ENCODE measurements around the gene KRTAP2-2. TPM values are rescaled to one million over a fixed set of nuclear protein-coding genes. Genes with fewer than 3 reads are reported as not detected.
"Not testable (repeated sequence)": the region's sequence is repeated elsewhere in the genome, so short reads cannot be mapped to it uniquely, and the experiment has no call there.

The KRTAP2-2 gene
- total RNA-seq, 1 experiment from 2014 or later: not detected

DNA sequence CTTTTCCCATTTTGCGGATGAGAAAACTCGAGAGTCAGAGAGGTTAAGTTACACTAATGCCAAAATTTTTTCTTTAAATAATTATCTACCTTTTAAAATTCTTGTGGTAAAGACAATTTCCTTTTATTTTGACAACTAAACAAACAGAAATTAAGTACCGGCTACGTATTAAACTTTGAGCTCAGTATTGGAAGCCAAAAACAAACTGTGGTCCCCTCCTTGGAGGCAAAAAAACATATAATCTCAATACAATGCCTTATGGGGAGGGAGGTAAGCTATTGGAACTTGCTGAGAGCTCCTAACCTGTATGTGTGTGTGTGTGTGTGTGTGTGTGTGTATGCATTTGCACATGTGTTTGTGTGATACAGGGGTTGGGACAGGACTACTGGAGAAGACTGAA, 8.4 kb upstream of the KRTAP2-2 start:
- CTCF ChIA-PET: no interaction called here
- no peaks in the 10 kb centered on the region for H3K4me1 ChIP-seq (ENCODE audit: insufficient read depth, low read length, poor library complexity, severe bottlenecking)
- no TSS peak for BruUV-seq (replicated peaks)
- intact Hi-C loops (cut with micrococcal nuclease; ENCODE audit: unreplicated experiment): no loop called here
- POLR2A ChIA-PET (ENCODE audit: low non-redundant PET): no interaction called here
- no peak for DNase-seq (ENCODE audit: low spot score)
- no peaks in the 10 kb centered on the region for H3K27me3 ChIP-seq (replicated peaks; ENCODE audit: insufficient read depth, low read depth, low read length, poor library complexity)
- no peak overlapping the region for H3K4me3 ChIP-seq (ENCODE audit: low read depth, low read length, poor library complexity, severe bottlenecking)
- H3K36me3 ChIP-seq (ENCODE audit: insufficient read depth, low read length, poor library complexity, severe bottlenecking): no peaks in the 10 kb centered on the region
- TF ChIP-seq EZH2 (IDR thresholded peaks at IDR 0.05; ENCODE audit: borderline replicate concordance, low read depth, low read length, poor library complexity, severe bottlenecking): no peak
- TF ChIP-seq, protein P1, sequence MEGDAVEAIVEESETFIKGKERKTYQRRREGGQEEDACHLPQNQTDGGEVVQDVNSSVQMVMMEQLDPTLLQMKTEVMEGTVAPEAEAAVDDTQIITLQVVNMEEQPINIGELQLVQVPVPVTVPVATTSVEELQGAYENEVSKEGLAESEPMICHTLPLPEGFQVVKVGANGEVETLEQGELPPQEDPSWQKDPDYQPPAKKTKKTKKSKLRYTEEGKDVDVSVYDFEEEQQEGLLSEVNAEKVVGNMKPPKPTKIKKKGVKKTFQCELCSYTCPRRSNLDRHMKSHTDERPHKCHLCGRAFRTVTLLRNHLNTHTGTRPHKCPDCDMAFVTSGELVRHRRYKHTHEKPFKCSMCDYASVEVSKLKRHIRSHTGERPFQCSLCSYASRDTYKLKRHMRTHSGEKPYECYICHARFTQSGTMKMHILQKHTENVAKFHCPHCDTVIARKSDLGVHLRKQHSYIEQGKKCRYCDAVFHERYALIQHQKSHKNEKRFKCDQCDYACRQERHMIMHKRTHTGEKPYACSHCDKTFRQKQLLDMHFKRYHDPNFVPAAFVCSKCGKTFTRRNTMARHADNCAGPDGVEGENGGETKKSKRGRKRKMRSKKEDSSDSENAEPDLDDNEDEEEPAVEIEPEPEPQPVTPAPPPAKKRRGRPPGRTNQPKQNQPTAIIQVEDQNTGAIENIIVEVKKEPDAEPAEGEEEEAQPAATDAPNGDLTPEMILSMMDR (conservative IDR thresholded peaks at IDR 0.05; ENCODE audit: low read depth, low read length): no peak
- H3K9me3 ChIP-seq (ENCODE audit: low read depth, low read length, poor library complexity, severe bottlenecking): no peaks in the 10 kb centered on the region
- H3K27ac ChIP-seq (ENCODE audit: low read depth, low read length, poor library complexity, severe bottlenecking): no peak overlapping the region

DNA sequence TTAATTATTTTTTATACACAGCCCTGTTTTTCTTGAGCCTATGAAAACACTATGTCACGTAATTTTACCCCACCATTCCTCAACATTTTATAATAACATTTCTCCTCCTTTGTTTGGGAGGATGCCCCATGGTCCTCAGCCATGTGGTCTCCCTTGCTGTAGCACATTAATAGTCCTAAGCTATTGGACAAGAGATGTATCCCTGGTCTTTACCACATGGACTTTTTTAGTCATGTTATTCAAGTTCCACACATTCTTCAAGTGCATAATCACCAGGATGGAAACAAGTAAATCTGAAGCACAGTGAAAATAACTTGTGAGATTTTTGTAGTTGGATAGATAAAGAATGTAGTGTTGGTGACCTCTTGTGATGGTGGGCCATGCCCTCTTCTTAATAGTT, 6.9 kb upstream of the KRTAP2-2 start:
- Histone ChIP-seq H3K9me3 (ENCODE audit: low read depth, low read length, poor library complexity, severe bottlenecking) (no peaks in the 10 kb centered on the region), H3K4me3 (ENCODE audit: low read depth, low read length, poor library complexity, severe bottlenecking) (no peak overlapping the region), H3K36me3 (ENCODE audit: insufficient read depth, low read length, poor library complexity, severe bottlenecking) (no peaks in the 10 kb centered on the region), H3K27ac (ENCODE audit: low read depth, low read length, poor library complexity, severe bottlenecking) (no peak overlapping the region), H3K4me1 (ENCODE audit: insufficient read depth, low read length, poor library complexity, severe bottlenecking) (no peaks in the 10 kb centered on the region), H3K27me3 (replicated peaks; ENCODE audit: insufficient read depth, low read depth, low read length, poor library complexity) (no peaks in the 10 kb centered on the region)
- intact Hi-C loops (cut with micrococcal nuclease; ENCODE audit: unreplicated experiment): no loop called here
- POLR2A ChIA-PET (ENCODE audit: low non-redundant PET): no interaction called here
- DNase-seq (ENCODE audit: low spot score): no peak
- CTCF ChIA-PET: no interaction called here
- no peak for TF ChIP-seq EZH2 (IDR thresholded peaks at IDR 0.05; ENCODE audit: borderline replicate concordance, low read depth, low read length, poor library complexity, severe bottlenecking)
- TF ChIP-seq, protein P1 (conservative IDR thresholded peaks at IDR 0.05; ENCODE audit: low read depth, low read length): no peak
- BruUV-seq (replicated peaks): no TSS peak

DNA sequence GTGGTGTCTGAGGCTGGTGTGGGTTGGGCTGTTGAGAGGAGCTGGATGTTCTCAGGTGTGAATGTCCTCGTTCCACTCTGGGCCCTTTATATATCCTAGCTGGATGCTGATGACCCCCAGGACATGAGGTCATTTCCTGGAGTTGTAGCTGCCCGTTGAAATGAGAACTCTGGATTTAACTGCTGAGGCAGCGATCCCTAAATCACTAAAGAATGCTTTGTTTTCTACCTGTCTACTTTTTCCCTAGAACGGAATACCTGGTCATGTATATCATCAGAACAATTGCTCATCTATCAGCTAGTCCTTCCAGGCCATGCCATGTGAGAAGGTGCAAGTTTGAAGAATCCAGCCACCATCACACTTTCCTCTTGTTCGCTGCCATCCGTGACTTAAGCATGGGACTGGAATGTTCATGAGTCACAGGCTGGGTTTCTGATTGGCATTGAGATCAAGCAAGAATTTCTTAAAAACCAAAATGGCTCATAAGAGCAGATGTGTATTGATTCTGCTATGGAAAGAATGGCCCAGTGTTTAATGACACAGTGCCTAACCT, 5.1 kb upstream of the KRTAP2-2 start, which contains the start of gene KRTAP2-3:
Gene KRTAP2-3, minus strand, starts transcription at position 63 of the 553 bp plus-strand sequence. CDS start 64 bp downstream, outside the sequence.
- Histone ChIP-seq H3K27me3 (replicated peaks; ENCODE audit: insufficient read depth, low read depth, low read length, poor library complexity) (no peaks in the 10 kb centered on the region), H3K4me3 (ENCODE audit: low read depth, low read length, poor library complexity, severe bottlenecking) (no peak within 1 kb of the TSS), H3K27ac (ENCODE audit: low read depth, low read length, poor library complexity, severe bottlenecking) (no peak within 1 kb of the TSS), H3K36me3 (ENCODE audit: insufficient read depth, low read length, poor library complexity, severe bottlenecking) (no peaks in the 10 kb centered on the region), H3K9me3 (ENCODE audit: low read depth, low read length, poor library complexity, severe bottlenecking) (no peaks in the 10 kb centered on the region), H3K4me1 (ENCODE audit: insufficient read depth, low read length, poor library complexity, severe bottlenecking) (no peaks in the 10 kb centered on the region)
- DNase-seq (ENCODE audit: low spot score): no peak
- ChIA-PET POLR2A (ENCODE audit: low non-redundant PET) (no interaction called here), CTCF (no interaction called here)
- no TSS peak for BruUV-seq (replicated peaks)
- intact Hi-C loops (cut with micrococcal nuclease; ENCODE audit: unreplicated experiment): no loop called here
- TF ChIP-seq, protein P1 (conservative IDR thresholded peaks at IDR 0.05; ENCODE audit: low read depth, low read length): no peak
- TF ChIP-seq EZH2 (IDR thresholded peaks at IDR 0.05; ENCODE audit: borderline replicate concordance, low read depth, low read length, poor library complexity, severe bottlenecking): no peak

DNA sequence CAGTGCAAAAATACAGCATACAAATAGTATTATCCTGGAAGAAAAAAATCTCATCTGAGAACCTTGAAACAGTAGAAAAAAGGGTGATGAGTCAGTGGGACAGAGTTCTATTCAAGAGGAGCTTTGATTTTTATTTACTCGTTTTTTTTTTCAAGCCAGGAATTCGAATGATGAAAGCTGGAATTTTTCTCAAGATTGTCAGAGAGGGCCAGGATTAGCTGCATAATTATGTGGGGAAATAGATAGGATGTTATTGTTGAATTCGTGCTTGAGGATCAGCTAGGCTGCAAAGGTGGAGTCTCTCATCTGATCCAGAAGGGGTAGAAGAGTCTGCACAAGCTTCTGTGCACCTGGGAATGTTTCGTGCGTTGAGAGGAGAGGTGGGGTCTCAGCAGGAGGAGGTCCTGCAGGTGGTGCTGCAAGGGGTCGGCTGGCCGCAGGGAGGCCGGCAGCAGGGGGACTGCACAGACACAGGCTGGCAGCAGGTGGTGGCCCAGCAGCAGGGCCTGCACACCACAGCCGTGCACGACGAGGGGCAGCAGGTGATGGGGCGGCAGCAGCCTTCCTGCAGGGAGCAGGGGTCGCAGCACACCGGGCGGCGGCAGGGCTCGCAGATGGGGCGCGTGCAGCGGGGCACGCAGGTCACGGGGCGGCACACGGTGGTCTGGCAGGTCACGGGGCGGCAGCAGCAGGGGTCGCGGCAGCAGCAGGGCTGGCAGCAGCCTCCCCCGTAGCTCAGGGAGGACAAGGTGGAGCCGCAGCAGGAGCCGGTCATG, 4.4 kb upstream of the KRTAP2-2 start:
- H3K9me3 ChIP-seq (ENCODE audit: low read depth, low read length, poor library complexity, severe bottlenecking); intact Hi-C loops (cut with micrococcal nuclease; ENCODE audit: unreplicated experiment); BruUV-seq (replicated peaks); H3K27me3 ChIP-seq (replicated peaks; ENCODE audit: insufficient read depth, low read depth, low read length, poor library complexity); H3K27ac ChIP-seq (ENCODE audit: low read depth, low read length, poor library complexity, severe bottlenecking); H3K4me3 ChIP-seq (ENCODE audit: low read depth, low read length, poor library complexity, severe bottlenecking); CTCF ChIA-PET; DNase-seq (ENCODE audit: low spot score); H3K4me1 ChIP-seq (ENCODE audit: insufficient read depth, low read length, poor library complexity, severe bottlenecking); H3K36me3 ChIP-seq (ENCODE audit: insufficient read depth, low read length, poor library complexity, severe bottlenecking); POLR2A ChIA-PET (ENCODE audit: low non-redundant PET): not testable (repeated sequence)
